K562 (cell line): ENCODE data around the gene PARPBP. TPM values are rescaled to one million over a fixed set of nuclear protein-coding genes. Genes with fewer than 3 reads are reported as not detected.

Experiments used
- CBX8 ChIP-seq: fragments of 200-600 bp; sonication (generic); IDR thresholded peaks from 2 replicates; pipeline ENCODE4 v1.6.1; 2012; ENCODE audit warnings: borderline replicate concordance, mixed run types, low read depth, mild to moderate bottlenecking, moderate library complexity, mixed read lengths, low read length, control low read depth, inconsistent platforms; ENCODE audit not compliant: poor library complexity, severe bottlenecking; ENCODE audit errors: extremely low read depth
- CHD4 ChIP-seq: fragments of 200-600 bp; sonication (generic); IDR thresholded peaks from 3 replicates; pipeline ENCODE4 v1.6.1; 2012; ENCODE audit warnings: low read depth, mild to moderate bottlenecking, mixed read lengths, low read length, inconsistent platforms; ENCODE audit not compliant: insufficient read depth, insufficient replicate concordance, poor library complexity, severe bottlenecking
- FOXJ3 ChIP-seq: sonication (generic); formaldehyde crosslinking; IDR thresholded peaks from 2 replicates; pipeline ENCODE4 v1.4.0; 2020; ENCODE audit warnings: mild to moderate bottlenecking, missing genetic modification reagents
- GATA2 ChIP-seq: sonication (generic); formaldehyde crosslinking; IDR thresholded peaks from 2 replicates; pipeline ENCODE4 v1.4.0; 2020; ENCODE audit warnings: mild to moderate bottlenecking, missing genetic modification reagents
- HDAC1 ChIP-seq, 2 experiments: fragments of 450-650 bp; IDR thresholded peaks; 2 replicates each; pipeline ENCODE4 v1.6.1; 2016 to 2017; ENCODE audit warnings: inconsistent platforms in 1 of 2, mild to moderate bottlenecking in 1 of 2, moderate library complexity in 1 of 2
- HEY1 ChIP-seq: fragments of 250-450 bp; sonication (Bioruptor Pico); IDR thresholded peaks from 2 replicates; pipeline ENCODE4 v1.5.0; 2020; ENCODE audit warnings: mild to moderate bottlenecking, moderate library complexity, borderline replicate concordance
- NCOA2 ChIP-seq, 2 experiments: fragments of 450-650 bp; IDR thresholded peaks; 2 replicates each; pipeline ENCODE4 v1.6.1; 2018; ENCODE audit warnings: mild to moderate bottlenecking in 2 of 2, moderate library complexity in 1 of 2; ENCODE audit not compliant: partially characterized antibody in 2 of 2
- NFIC ChIP-seq: fragments of 450-650 bp; IDR thresholded peaks from 2 replicates; pipeline ENCODE4 v1.6.1; 2017; ENCODE audit warnings: mild to moderate bottlenecking, inconsistent platforms
- ZBTB7A ChIP-seq: IDR thresholded peaks from 2 replicates; pipeline ENCODE4 v1.6.1; 2011; ENCODE audit warnings: low read depth, mild to moderate bottlenecking, low read length, moderate library complexity, borderline replicate concordance; ENCODE audit not compliant: control insufficient read depth
- ZEB2 ChIP-seq: fragments of 450-650 bp; IDR thresholded peaks from 2 replicates; pipeline ENCODE4 v1.6.1; 2016
- ZNF175 ChIP-seq: fragments of 200-800 bp; sonication (Bioruptor generic); IDR thresholded peaks from 2 replicates; pipeline ENCODE4 v1.6.1; 2016; ENCODE audit warnings: low read depth, mild to moderate bottlenecking, missing genetic modification characterization, missing compliant biosample characterization
- ZNF282 ChIP-seq: sonication (generic); formaldehyde crosslinking; IDR thresholded peaks from 2 replicates; pipeline ENCODE4 v1.8.1; 2023; ENCODE audit warnings: missing genetic modification reagents
- polyA plus RNA-seq, 8 experiments: library from polyadenylated mRNA; depleted of rRNA in 4 of 8; stranded (reverse) in 5 of 8; unstranded in 3 of 8; fragments of >200 nt; fragmentation: Nextera tagmentation in 2 of 8; fragmentation: Illumina TruSeq in 1 of 8; extraction: Ambion mirVana in 2 of 8; extraction: Trizol in 1 of 8; gene quantifications; 2 replicates each; pipeline versions ENCODE4 v1.2.1 to v1.2.3, GENCODE V29; 2011 to 2014; ENCODE audit warnings: inconsistent platforms in 1 of 8, missing spikeins in 1 of 8
- total RNA-seq, 7 experiments: library from RNA; depleted of rRNA in 6 of 7; stranded (reverse); fragments of >200 nt in 6 of 7; fragmentation: Illumina TruSeq in 2 of 7; extraction: Trizol in 2 of 7; gene quantifications; 2 replicates each; pipeline versions ENCODE4 v1.2.1 to v1.2.3, GENCODE V29; 2011 to 2021; ENCODE audit warnings: low replicate concordance in 1 of 7
- TF ChIP-seq, protein P1 (sequence below), 3 experiments: fragments of 200-800 bp in 1 of 3; sonication (Bioruptor generic) in 1 of 3; sonication (generic) in 1 of 3; formaldehyde crosslinking in 1 of 3; IDR thresholded peaks; 2 replicates each; pipeline versions ENCODE4 v1.6.1 to v1.8.0; 2016 to 2022; ENCODE audit warnings: mild to moderate bottlenecking in 2 of 3, missing compliant biosample characterization in 2 of 3, missing genetic modification characterization in 2 of 3, missing genetic modification reagents in 1 of 3
- TF ChIP-seq, protein P2 (sequence below): fragments of 450-650 bp; IDR thresholded peaks from 2 replicates; pipeline ENCODE4 v1.6.1; 2016; ENCODE audit warnings: missing biosample characterization, missing genetic modification characterization
- TF ChIP-seq, protein P3 (sequence below), 2 experiments: fragments of 450-650 bp; IDR thresholded peaks; 2 replicates each; pipeline ENCODE4 v1.6.1; 2016
- TF ChIP-seq, protein P4 (sequence below): sonication (generic); formaldehyde crosslinking; IDR thresholded peaks from 2 replicates; pipeline ENCODE4 v1.8.0; 2023; ENCODE audit warnings: mild to moderate bottlenecking, missing genetic modification reagents

Gene PARPBP
- total and polyA plus RNA-seq, 9 of the 15 experiments (the other 6 are each of a cell fraction or from before 2014, with no cell fraction given): 26.1 to 62.5 (median 49.0) TPM

DNA sequence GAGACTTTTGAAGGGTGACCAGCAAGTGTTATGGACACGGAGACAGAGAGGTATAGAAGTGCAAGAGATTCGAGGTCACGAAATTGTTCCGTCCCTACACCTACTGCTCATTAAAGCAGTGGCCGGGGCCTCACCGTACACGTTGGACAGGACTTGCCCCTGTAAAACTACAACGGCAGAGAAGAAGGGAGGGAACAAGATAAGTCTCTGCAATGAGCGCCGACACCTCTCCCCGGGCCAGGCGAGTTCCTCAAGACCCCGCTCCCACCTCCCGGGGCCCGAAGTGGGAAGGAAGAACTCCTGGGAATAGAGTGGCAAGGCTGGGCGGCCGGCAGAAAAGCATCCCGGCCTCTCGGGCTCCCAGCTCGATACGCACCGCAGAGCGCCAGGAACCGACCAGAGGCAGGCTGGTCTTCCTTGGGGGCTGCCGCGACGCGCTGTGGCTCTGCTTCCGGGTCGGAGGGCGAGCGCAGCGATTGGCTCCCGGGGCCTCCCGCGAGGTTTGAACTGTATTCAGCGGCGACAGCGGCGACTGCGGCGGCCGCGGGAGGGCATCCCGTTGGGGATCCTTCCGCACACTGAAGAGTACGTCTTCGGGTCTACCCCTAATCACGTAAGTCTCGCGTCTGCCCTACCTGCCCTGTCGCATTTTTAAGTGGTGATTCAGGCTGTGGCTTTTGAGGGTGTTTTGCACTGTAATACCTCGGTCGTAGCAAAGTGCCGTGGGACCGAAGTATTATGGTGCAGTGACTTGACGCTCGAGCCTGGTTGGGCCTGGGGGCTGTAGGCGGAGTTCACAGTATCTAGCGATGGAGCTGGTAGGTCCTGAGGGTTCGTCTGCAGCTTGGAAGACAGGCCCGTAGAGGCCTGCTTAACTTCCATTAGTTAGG, at the start of gene PARPBP, which contains the start of gene NUP37 (continued):
- TF ChIP-seq CBX8: no peak
- no peak for TF ChIP-seq ZNF282 (CRISPR knock-in tag)
- peak; percentile 78 for TF ChIP-seq ZBTB7A
- TF ChIP-seq HDAC1 (IDR thresholded peaks at IDR 0.05): peak in 1 of 2 experiments; percentile 94; a peak in 2 of 4 replicates
- TF ChIP-seq, protein P1, sequence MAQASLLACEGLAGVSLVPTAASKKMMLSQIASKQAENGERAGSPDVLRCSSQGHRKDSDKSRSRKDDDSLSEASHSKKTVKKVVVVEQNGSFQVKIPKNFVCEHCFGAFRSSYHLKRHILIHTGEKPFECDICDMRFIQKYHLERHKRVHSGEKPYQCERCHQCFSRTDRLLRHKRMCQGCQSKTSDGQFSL (CRISPR knock-in tag; IDR thresholded peaks at IDR 0.05): no peak
- TF ChIP-seq, protein P1 (tag; IDR thresholded peaks at IDR 0.05): no peak
- peak; percentile 67 for TF ChIP-seq ZEB2
- TF ChIP-seq NCOA2 (IDR thresholded peaks at IDR 0.05; ENCODE audit: partially characterized antibody in 2 of 2): no peak
- TF ChIP-seq HEY1 (CRISPR knock-in tag): no peak
- TF ChIP-seq NFIC: peak; percentile 38; the same call in 1 of the 2 replicates
- TF ChIP-seq CHD4: no peak
- TF ChIP-seq GATA2 (CRISPR knock-in tag): no peak
- TF ChIP-seq, protein P2, sequence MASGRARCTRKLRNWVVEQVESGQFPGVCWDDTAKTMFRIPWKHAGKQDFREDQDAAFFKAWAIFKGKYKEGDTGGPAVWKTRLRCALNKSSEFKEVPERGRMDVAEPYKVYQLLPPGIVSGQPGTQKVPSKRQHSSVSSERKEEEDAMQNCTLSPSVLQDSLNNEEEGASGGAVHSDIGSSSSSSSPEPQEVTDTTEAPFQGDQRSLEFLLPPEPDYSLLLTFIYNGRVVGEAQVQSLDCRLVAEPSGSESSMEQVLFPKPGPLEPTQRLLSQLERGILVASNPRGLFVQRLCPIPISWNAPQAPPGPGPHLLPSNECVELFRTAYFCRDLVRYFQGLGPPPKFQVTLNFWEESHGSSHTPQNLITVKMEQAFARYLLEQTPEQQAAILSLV: no peak
- TF ChIP-seq FOXJ3 (CRISPR knock-in tag): no peak
- no peak for TF ChIP-seq ZNF175 (CRISPR knock-in tag)
- TF ChIP-seq, protein P3, sequence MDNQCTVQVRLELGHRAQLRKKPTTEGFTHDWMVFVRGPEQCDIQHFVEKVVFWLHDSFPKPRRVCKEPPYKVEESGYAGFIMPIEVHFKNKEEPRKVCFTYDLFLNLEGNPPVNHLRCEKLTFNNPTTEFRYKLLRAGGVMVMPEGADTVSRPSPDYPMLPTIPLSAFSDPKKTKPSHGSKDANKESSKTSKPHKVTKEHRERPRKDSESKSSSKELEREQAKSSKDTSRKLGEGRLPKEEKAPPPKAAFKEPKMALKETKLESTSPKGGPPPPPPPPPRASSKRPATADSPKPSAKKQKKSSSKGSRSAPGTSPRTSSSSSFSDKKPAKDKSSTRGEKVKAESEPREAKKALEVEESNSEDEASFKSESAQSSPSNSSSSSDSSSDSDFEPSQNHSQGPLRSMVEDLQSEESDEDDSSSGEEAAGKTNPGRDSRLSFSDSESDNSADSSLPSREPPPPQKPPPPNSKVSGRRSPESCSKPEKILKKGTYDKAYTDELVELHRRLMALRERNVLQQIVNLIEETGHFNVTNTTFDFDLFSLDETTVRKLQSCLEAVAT (IDR thresholded peaks at IDR 0.05): no peak
- TF ChIP-seq, protein P4, sequence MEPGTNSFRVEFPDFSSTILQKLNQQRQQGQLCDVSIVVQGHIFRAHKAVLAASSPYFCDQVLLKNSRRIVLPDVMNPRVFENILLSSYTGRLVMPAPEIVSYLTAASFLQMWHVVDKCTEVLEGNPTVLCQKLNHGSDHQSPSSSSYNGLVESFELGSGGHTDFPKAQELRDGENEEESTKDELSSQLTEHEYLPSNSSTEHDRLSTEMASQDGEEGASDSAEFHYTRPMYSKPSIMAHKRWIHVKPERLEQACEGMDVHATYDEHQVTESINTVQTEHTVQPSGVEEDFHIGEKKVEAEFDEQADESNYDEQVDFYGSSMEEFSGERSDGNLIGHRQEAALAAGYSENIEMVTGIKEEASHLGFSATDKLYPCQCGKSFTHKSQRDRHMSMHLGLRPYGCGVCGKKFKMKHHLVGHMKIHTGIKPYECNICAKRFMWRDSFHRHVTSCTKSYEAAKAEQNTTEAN (CRISPR knock-in tag): peak; percentile 17; the same call in 1 of the 2 replicates
